ENCODE results near the gene KPNA3. TPM values are rescaled to one million over a fixed set of nuclear protein-coding genes. Genes with fewer than 3 reads are reported as not detected.

Gene KPNA3
- polyA plus RNA-seq, 1 of the 3 experiments (the other 2 are of a cell fraction), result 11.3 TPM

DNA sequence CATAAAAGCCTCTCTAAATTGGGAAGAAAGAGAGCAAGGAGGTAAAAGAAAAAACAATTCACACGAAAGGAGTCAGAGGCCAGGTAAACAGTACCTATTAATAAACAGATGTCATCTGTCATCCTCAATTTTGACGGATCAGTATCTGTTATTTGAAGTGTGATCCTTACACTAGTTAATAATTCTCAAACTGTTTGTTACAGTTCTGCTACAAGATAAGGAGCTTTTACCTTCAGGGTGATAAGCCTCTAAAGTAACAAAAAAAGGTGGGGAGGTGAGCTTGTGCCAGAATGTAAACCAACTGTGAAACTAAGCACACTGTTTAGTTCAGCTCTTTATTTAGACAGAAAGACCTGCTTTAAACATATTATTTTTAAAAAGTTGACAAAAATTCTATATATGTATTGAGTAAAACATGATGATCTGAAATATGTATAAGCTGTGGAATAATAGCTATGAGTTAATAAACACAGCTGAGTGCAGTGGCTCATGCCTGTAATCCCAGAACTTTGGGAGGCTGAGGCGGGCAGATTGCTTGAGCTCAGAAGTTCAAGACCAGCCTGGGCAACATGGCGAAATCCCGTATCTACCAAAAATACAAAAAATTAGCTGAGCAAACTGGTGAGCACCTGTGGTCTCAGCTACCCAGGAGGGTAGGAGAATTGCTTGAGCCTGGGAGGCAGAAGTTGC lies 52.8 kb downstream of the KPNA3 start:
- H3K27ac ChIP-seq (ENCODE audit: low read depth in 2 of 2, low read length in 1 of 2), result no peak overlapping the region
- 95% methylated on average over 5 of the region's 5 CpGs for WGBS (ENCODE audit: low lambda C conversion rate)

More for the DNA sequence above, 52.8 kb downstream of the KPNA3 start:
- Histone ChIP-seq H3K9me2 (no peaks in the 10 kb centered on the region; the same call in 1 of the 2 replicates), H3K9me3 (no peaks in the 10 kb centered on the region), H3K79me2 (ENCODE audit: insufficient read depth) (peaks cover 8% of the 10 kb centered on the region; the same call in 1 of the 2 replicates), H3K36me3 (replicated peaks in 1 of 2; ENCODE audit: control insufficient read depth in 1 of 2, insufficient read depth in 2 of 2, low read length in 1 of 2) (peaks cover 20 to 59% of the 10 kb centered on the region in 2 experiments), H2AFZ (ENCODE audit: low read depth) (no peak overlapping the region), H3F3A (replicated peaks; ENCODE audit: insufficient read depth) (peaks cover 7% of the 10 kb centered on the region), H3K4me2 (no peak overlapping the region), H4K20me1 (ENCODE audit: insufficient read depth) (no peaks in the 10 kb centered on the region), H3K4me1 (ENCODE audit: control insufficient read depth in 1 of 2, insufficient read depth in 2 of 2, low read depth in 1 of 2, low read length in 1 of 2) (no peaks in the 10 kb centered on the region), H3K27me3 (ENCODE audit: insufficient read depth) (no peaks in the 10 kb centered on the region), H3K4me3 (ENCODE audit: low read depth in 2 of 2, low read length in 1 of 2) (no peak overlapping the region), H3K9ac (no peak overlapping the region)
- ChIA-PET CTCF (no interaction called here), POLR2A (no interaction called here)
- TF ChIP-seq, protein P1, sequence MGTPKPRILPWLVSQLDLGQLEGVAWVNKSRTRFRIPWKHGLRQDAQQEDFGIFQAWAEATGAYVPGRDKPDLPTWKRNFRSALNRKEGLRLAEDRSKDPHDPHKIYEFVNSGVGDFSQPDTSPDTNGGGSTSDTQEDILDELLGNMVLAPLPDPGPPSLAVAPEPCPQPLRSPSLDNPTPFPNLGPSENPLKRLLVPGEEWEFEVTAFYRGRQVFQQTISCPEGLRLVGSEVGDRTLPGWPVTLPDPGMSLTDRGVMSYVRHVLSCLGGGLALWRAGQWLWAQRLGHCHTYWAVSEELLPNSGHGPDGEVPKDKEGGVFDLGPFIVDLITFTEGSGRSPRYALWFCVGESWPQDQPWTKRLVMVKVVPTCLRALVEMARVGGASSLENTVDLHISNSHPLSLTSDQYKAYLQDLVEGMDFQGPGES (IDR thresholded peaks at IDR 0.05; ENCODE audit: low read depth, low read length), result no peak
- TF ChIP-seq GATA2 (CRISPR knock-in tag; IDR thresholded peaks at IDR 0.05), result no peak
- TF ChIP-seq, protein P2, sequence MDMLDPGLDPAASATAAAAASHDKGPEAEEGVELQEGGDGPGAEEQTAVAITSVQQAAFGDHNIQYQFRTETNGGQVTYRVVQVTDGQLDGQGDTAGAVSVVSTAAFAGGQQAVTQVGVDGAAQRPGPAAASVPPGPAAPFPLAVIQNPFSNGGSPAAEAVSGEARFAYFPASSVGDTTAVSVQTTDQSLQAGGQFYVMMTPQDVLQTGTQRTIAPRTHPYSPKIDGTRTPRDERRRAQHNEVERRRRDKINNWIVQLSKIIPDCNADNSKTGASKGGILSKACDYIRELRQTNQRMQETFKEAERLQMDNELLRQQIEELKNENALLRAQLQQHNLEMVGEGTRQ (IDR thresholded peaks at IDR 0.05; ENCODE audit: borderline replicate concordance, low read depth, low read length), result no peak
- TF ChIP-seq MXI1 (IDR thresholded peaks at IDR 0.05; ENCODE audit: low read depth, low read length), result no peak
- TF ChIP-seq EZH2phosphoT487 (IDR thresholded peaks at IDR 0.05; ENCODE audit: borderline replicate concordance, low read depth), result no peak
- TF ChIP-seq, protein P3, sequence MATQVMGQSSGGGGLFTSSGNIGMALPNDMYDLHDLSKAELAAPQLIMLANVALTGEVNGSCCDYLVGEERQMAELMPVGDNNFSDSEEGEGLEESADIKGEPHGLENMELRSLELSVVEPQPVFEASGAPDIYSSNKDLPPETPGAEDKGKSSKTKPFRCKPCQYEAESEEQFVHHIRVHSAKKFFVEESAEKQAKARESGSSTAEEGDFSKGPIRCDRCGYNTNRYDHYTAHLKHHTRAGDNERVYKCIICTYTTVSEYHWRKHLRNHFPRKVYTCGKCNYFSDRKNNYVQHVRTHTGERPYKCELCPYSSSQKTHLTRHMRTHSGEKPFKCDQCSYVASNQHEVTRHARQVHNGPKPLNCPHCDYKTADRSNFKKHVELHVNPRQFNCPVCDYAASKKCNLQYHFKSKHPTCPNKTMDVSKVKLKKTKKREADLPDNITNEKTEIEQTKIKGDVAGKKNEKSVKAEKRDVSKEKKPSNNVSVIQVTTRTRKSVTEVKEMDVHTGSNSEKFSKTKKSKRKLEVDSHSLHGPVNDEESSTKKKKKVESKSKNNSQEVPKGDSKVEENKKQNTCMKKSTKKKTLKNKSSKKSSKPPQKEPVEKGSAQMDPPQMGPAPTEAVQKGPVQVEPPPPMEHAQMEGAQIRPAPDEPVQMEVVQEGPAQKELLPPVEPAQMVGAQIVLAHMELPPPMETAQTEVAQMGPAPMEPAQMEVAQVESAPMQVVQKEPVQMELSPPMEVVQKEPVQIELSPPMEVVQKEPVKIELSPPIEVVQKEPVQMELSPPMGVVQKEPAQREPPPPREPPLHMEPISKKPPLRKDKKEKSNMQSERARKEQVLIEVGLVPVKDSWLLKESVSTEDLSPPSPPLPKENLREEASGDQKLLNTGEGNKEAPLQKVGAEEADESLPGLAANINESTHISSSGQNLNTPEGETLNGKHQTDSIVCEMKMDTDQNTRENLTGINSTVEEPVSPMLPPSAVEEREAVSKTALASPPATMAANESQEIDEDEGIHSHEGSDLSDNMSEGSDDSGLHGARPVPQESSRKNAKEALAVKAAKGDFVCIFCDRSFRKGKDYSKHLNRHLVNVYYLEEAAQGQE (IDR thresholded peaks at IDR 0.05; ENCODE audit: low read depth, low read length), result no peak
- TF ChIP-seq RXRA (IDR thresholded peaks at IDR 0.05; ENCODE audit: borderline replicate concordance, low read depth), result no peak
- TF ChIP-seq, protein P4, sequence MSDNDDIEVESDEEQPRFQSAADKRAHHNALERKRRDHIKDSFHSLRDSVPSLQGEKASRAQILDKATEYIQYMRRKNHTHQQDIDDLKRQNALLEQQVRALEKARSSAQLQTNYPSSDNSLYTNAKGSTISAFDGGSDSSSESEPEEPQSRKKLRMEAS (IDR thresholded peaks at IDR 0.05; ENCODE audit: low read depth), result no peak
- DNase-seq, result no peak

All from SK-N-SH (cell line).